NCI-H2107 treated with DMSO at 0.1 percent for 48 hours (cell line): ENCODE measurements around the gene DDB1.

Experiments used
- DNase-seq: peaks from one replicate; lab custom pipeline; 2025; ENCODE audit not compliant: unreplicated experiment; lab: John Stamatoyannopoulos, UW

The DDB1 gene

GRCh38 chr11:61356706-61357105, 23.8 kb upstream of the DDB1 start:
- DNase-seq: no peak

- DNase-seq: no peak
Observed at GRCh38 chr11:61354208-61354607, 21.3 kb upstream of the DDB1 start.

GRCh38 chr11:61353131-61354067, 20.5 kb upstream of the DDB1 start:
- no peak for DNase-seq

GRCh38 chr11:61352038-61352437, 19.1 kb upstream of the DDB1 start:
- no peak for DNase-seq

GRCh38 chr11:61350803-61351202, 17.9 kb upstream of the DDB1 start:
- no peak for DNase-seq

- DNase-seq: no peak
Observed at GRCh38 chr11:61350336-61350735, 17.4 kb upstream of the DDB1 start.

- DNase-seq: no peak
Observed at GRCh38 chr11:61349916-61350315, 17.0 kb upstream of the DDB1 start.

- DNase-seq: no peak
Observed at GRCh38 chr11:61349189-61349751, 16.4 kb upstream of the DDB1 start.

GRCh38 chr11:61347916-61348461, 15.1 kb upstream of the DDB1 start:
- DNase-seq: no peak

- DNase-seq: no peak
Observed at GRCh38 chr11:61345954-61346843, 13.3 kb upstream of the DDB1 start.

GRCh38 chr11:61345170-61345610, 12.3 kb upstream of the DDB1 start:
- no peak for DNase-seq

GRCh38 chr11:61343792-61344745, 11.2 kb upstream of the DDB1 start:
- no peak for DNase-seq

- DNase-seq: no peak
Observed at GRCh38 chr11:61342207-61342803, 9.4 kb upstream of the DDB1 start.

- no peak for DNase-seq
Observed at GRCh38 chr11:61341706-61342105, 8.8 kb upstream of the DDB1 start.

- DNase-seq: no peak
Observed at GRCh38 chr11:61340979-61341378, 8.1 kb upstream of the DDB1 start.

- no peak for DNase-seq
Observed at GRCh38 chr11:61339490-61339878, 6.6 kb upstream of the DDB1 start.

GRCh38 chr11:61338783-61339489, 6.0 kb upstream of the DDB1 start:
- DNase-seq: no peak

- no peak for DNase-seq
Observed at GRCh38 chr11:61337706-61338470, 5.0 kb upstream of the DDB1 start.
